Retinal pigment epithelial cell (primary cell): ENCODE measurements around the gene PRKAB2.

Source experiments
- DNase-seq: peaks from one replicate; pipeline ENCODE4 v3.0.0-alpha.2; 2010; ENCODE audit warnings: low read depth
- H3K4me3 ChIP-seq: 2 replicates; pipeline ENCODE4 v1.5.1; 2011; ENCODE audit warnings: mild to moderate bottlenecking, low read length, control low read depth, moderate library complexity
- CTCF ChIP-seq: conservative IDR thresholded peaks from 2 replicates; pipeline ENCODE4 v1.5.1; 2011; ENCODE audit warnings: low read depth, low read length, control low read depth, inconsistent platforms

The PRKAB2 gene

GRCh38 chr1:147177611-147178380, 5.5 kb upstream of the PRKAB2 start:
- DNase-seq, result no peak
- H3K4me3 ChIP-seq, result peak overlapping the region; percentile 25
- TF ChIP-seq CTCF, result no peak

- H3K4me3 ChIP-seq, result peak overlapping the region; percentile 96
- TF ChIP-seq CTCF, result no peak
- no peak for DNase-seq
These were observed 687 bp downstream of the PRKAB2 start for GRCh38 chr1:147171399-147172167.

- no peak for TF ChIP-seq CTCF
- DNase-seq, result no peak
- H3K4me3 ChIP-seq, result no peak overlapping the region
These were observed 2.2 kb downstream of the PRKAB2 start for GRCh38 chr1:147169840-147170674.

GRCh38 chr1:147169171-147169570, 3.1 kb downstream of the PRKAB2 start:
- DNase-seq, result peak; percentile 14
- H3K4me3 ChIP-seq, result no peak overlapping the region
- no peak for TF ChIP-seq CTCF

GRCh38 chr1:147168626-147169058, 3.6 kb downstream of the PRKAB2 start:
- no peak overlapping the region for H3K4me3 ChIP-seq
- no peak for DNase-seq
- TF ChIP-seq CTCF, result no peak

- DNase-seq, result peak; percentile 62
- no peak overlapping the region for H3K4me3 ChIP-seq
These were observed 4.9 kb downstream of the PRKAB2 start for GRCh38 chr1:147167365-147167764.

More at GRCh38 chr1:147167365-147167764, 4.9 kb downstream of the PRKAB2 start:
- no peak for TF ChIP-seq CTCF
